Small intestine (tissue), 4 donors: ENCODE results near the gene NUP42. TPM values are rescaled to one million over a fixed set of nuclear protein-coding genes. Genes with fewer than 3 reads are reported as not detected.

Experiments used
- polyA plus RNA-seq, 4 donors: library from polyadenylated mRNA; stranded (reverse) in 3 of 4; unstranded in 1 of 4; fragments of 200-250 nt in 3 of 4; fragments of 120-200 nt in 1 of 4; gene quantifications; one replicate each; pipeline versions ENCODE4 v1.2.1 to v1.2.3, GENCODE V29; 2013
- donor health status: healthy with polysubstance abuse.
- donor health status: Bipolar disorder and iron deficiency.
- donor health status: healthy.

Gene NUP42
- polyA plus RNA-seq, 4 donors: 25.1 to 46.6 (median 32.4) TPM

Other genes with a start within 250 kb of the NUP42 start
- 10 to 100 TPM in 2 of 4 donors, 1 to 10 TPM in 2; 4.0 to 26.6 (median 10.8) TPM for gene HYCC1, start 167.9 kb upstream of the NUP42 start, polyA plus RNA-seq
- 10 to 100 TPM; 12.5 to 24.8 (median 16.1) TPM for gene KLHL7, start 76.3 kb upstream of the NUP42 start, polyA plus RNA-seq
- 10 to 100 TPM in 2 of 4 donors, 1 to 10 TPM in 2; 1.6 to 27.0 (median 7.1) TPM for gene GPNMB, start 64.7 kb downstream of the NUP42 start, polyA plus RNA-seq
- 10 to 100 TPM; 34.4 to 42.7 (median 36.2) TPM for gene MALSU1, start 117.3 kb downstream of the NUP42 start, polyA plus RNA-seq